Stimulated activated CD8-positive, alpha-beta memory T cell treated with anti-CD3 and anti-CD28 coated beads, Interleukin-2, amount 100 ng/mL, for 48 hours (primary cell): ENCODE measurements around the gene PTH2R.
"Not testable (repeated sequence)": the region's sequence is repeated elsewhere in the genome, so short reads cannot be mapped to it uniquely, and the experiment has no call there.

Experiments
- DNase-seq, 2 donors: peaks; one replicate each; pipeline ENCODE4 v3.0.0-alpha.2; 2020; ENCODE audit warnings: low read depth in 2 of 2

PTH2R gene

GRCh38 chr2:208406474-208407451 is at the start of gene PTH2R:
Gene PTH2R, plus strand, starts transcription at chr2:208406792. Its CDS starts 252 bp downstream, at chr2:208407044.
- DNase-seq, result no peak

GRCh38 chr2:208356846-208357574 is 49.6 kb upstream of the PTH2R start:
- no peak for DNase-seq

- DNase-seq, result no peak
These were observed 47.6 kb upstream of the PTH2R start for GRCh38 chr2:208358758-208359631.

GRCh38 chr2:208359632-208359986 is 47.0 kb upstream of the PTH2R start:
- DNase-seq, result no peak

- DNase-seq, result no peak
These were observed 46.1 kb upstream of the PTH2R start for GRCh38 chr2:208360259-208361076.

- DNase-seq, result no peak
These were observed 45.5 kb upstream of the PTH2R start for GRCh38 chr2:208361077-208361441.

- no peak for DNase-seq
These were observed 43.1 kb upstream of the PTH2R start for GRCh38 chr2:208363485-208363884.

GRCh38 chr2:208366215-208367127 is 40.1 kb upstream of the PTH2R start:
- DNase-seq, result no peak

- DNase-seq, result no peak
These were observed 37.5 kb upstream of the PTH2R start for GRCh38 chr2:208369091-208369490.

- no peak for DNase-seq
These were observed 35.5 kb upstream of the PTH2R start for GRCh38 chr2:208370881-208371633.

- DNase-seq, result no peak
These were observed 35.0 kb upstream of the PTH2R start for GRCh38 chr2:208371634-208371935.

- no peak for DNase-seq
These were observed 33.0 kb upstream of the PTH2R start for GRCh38 chr2:208373460-208374089.

GRCh38 chr2:208375491-208376068 is 31.0 kb upstream of the PTH2R start:
- no peak for DNase-seq

GRCh38 chr2:208377344-208377860 is 29.2 kb upstream of the PTH2R start:
- DNase-seq, result not testable (repeated sequence)

GRCh38 chr2:208379192-208379591 is 27.4 kb upstream of the PTH2R start:
- DNase-seq, result no peak

GRCh38 chr2:208384637-208385036 is 22.0 kb upstream of the PTH2R start:
- no peak for DNase-seq

GRCh38 chr2:208386541-208386940 is 20.1 kb upstream of the PTH2R start:
- no peak for DNase-seq

GRCh38 chr2:208389940-208390339 is 16.7 kb upstream of the PTH2R start:
- no peak for DNase-seq
